Hepatocyte (in vitro differentiated cells): ENCODE data around the gene LHX3.

Experiments
- CTCF ChIP-seq: fragments of 200-600 bp; sonication (generic); IDR thresholded peaks from 2 replicates; pipeline ENCODE4 v1.5.1; 2016; ENCODE audit warnings: antibody characterized with exemption, mild to moderate bottlenecking; ENCODE audit not compliant: poor library complexity
- EZH2 ChIP-seq: fragments of 200-600 bp; sonication (generic); IDR thresholded peaks from 2 replicates; pipeline ENCODE4 v1.6.1; 2016; ENCODE audit warnings: antibody characterized with exemption, mild to moderate bottlenecking, borderline replicate concordance
- EZH2phosphoT487 ChIP-seq: fragments of 200-600 bp; sonication (generic); IDR thresholded peaks from one replicate; pipeline ENCODE4 v1.6.1; 2018; ENCODE audit warnings: antibody characterized with exemption, mild to moderate bottlenecking, low read depth, moderate library complexity; ENCODE audit not compliant: unreplicated experiment, severe bottlenecking

GRCh38 chr9:136148766-136149165 lies 56.2 kb downstream of the LHX3 start:
- no peak for TF ChIP-seq CTCF
- TF ChIP-seq EZH2: no peak
- TF ChIP-seq EZH2phosphoT487: no peak
